ENCODE data around the gene ADAMTS2. TPM values are rescaled to one million over a fixed set of nuclear protein-coding genes. Genes with fewer than 3 reads are reported as not detected.

Gene ADAMTS2
- total and polyA plus RNA-seq, 2 donors (not counting 3 experiments of a cell fraction or from before 2014, with no cell fraction given): not detected

GRCh38 chr5:179187681-179188575 is 157.3 kb downstream of the ADAMTS2 start:
- CTCF ChIA-PET: no interaction called here

More at GRCh38 chr5:179187681-179188575, 157.3 kb downstream of the ADAMTS2 start:
- DNase-seq (ENCODE audit: low read depth, low spot score): no peak
- H4K20me1 ChIP-seq (replicated peaks; ENCODE audit: control insufficient read depth, extremely low read depth, insufficient read depth, low read length): no peaks in the 10 kb centered on the region
- H3K36me3 ChIP-seq (ENCODE audit: control insufficient read depth in 2 of 2, extremely low read depth in 1 of 2, insufficient read depth in 2 of 2, low read length in 2 of 2): no peaks in the 10 kb centered on the region
- H3K27ac ChIP-seq (ENCODE audit: insufficient read depth, low read depth, low read length): no peak overlapping the region
- intact Hi-C loops (cut with micrococcal nuclease): no loop called here
- no peak overlapping the region for H3K9ac ChIP-seq (replicated peaks; ENCODE audit: extremely low read depth, insufficient read depth, low read length)
- BruUV-seq (replicated peaks): no TSS peak
- dilution Hi-C loops (cut with MboI; ENCODE audit: extremely low pct_ligation_motif_present, low sequenced_read_pairs): no loop called here
- H3K4me1 ChIP-seq (ENCODE audit: control insufficient read depth, extremely low read depth, insufficient read depth, low read length): no peaks in the 10 kb centered on the region
- no peak overlapping the region for H3K4me2 ChIP-seq (ENCODE audit: insufficient read depth, low read length)
- no peaks in the 10 kb centered on the region for H3K27me3 ChIP-seq (ENCODE audit: control insufficient read depth in 2 of 2, insufficient read depth in 2 of 2, low read length in 2 of 2)
- POLR2A ChIA-PET: no interaction called here
- no peaks in the 10 kb centered on the region for H3K9me3 ChIP-seq (replicated peaks; ENCODE audit: control insufficient read depth, insufficient read depth, low read length)
- no peak for FAIRE-seq
- H2AFZ ChIP-seq (ENCODE audit: low read depth, low read length): no peak overlapping the region
- H3K4me3 ChIP-seq (replicated peaks in 1 of 3; ENCODE audit: insufficient read depth in 1 of 3, low read depth in 1 of 3, low read length in 3 of 3): no peak overlapping the region
- H3K9me1 ChIP-seq (replicated peaks; ENCODE audit: control insufficient read depth, extremely low read depth, insufficient read depth, low read length): no peaks in the 10 kb centered on the region
- no peaks in the 10 kb centered on the region for H3K79me2 ChIP-seq (ENCODE audit: control insufficient read depth, insufficient read depth, low read length)
- TF ChIP-seq POLR2AphosphoS5 (IDR thresholded peaks at IDR 0.05; ENCODE audit: insufficient read depth, low read depth, low read length) (no peak), POLR2A (IDR thresholded peaks at IDR 0.05; ENCODE audit: low read depth, low read length) (no peak), EZH2 (IDR thresholded peaks at IDR 0.05; ENCODE audit: borderline replicate concordance, low read depth, low read length, severe bottlenecking) (no peak), GATA2 (IDR thresholded peaks at IDR 0.05; ENCODE audit: insufficient read depth, insufficient read length, low read depth, low read length) (no peak), MYC (IDR thresholded peaks at IDR 0.05; ENCODE audit: low read depth, low read length) (no peak), JUN (IDR thresholded peaks at IDR 0.05; ENCODE audit: borderline replicate concordance, insufficient read depth, insufficient read length, low read depth) (no peak), FOS (IDR thresholded peaks at IDR 0.05; ENCODE audit: borderline replicate concordance, insufficient read depth, low read length) (no peak), MAX (IDR thresholded peaks at IDR 0.05; ENCODE audit: insufficient read depth, insufficient read length) (no peak)
- TF ChIP-seq, protein P1, sequence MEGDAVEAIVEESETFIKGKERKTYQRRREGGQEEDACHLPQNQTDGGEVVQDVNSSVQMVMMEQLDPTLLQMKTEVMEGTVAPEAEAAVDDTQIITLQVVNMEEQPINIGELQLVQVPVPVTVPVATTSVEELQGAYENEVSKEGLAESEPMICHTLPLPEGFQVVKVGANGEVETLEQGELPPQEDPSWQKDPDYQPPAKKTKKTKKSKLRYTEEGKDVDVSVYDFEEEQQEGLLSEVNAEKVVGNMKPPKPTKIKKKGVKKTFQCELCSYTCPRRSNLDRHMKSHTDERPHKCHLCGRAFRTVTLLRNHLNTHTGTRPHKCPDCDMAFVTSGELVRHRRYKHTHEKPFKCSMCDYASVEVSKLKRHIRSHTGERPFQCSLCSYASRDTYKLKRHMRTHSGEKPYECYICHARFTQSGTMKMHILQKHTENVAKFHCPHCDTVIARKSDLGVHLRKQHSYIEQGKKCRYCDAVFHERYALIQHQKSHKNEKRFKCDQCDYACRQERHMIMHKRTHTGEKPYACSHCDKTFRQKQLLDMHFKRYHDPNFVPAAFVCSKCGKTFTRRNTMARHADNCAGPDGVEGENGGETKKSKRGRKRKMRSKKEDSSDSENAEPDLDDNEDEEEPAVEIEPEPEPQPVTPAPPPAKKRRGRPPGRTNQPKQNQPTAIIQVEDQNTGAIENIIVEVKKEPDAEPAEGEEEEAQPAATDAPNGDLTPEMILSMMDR (IDR thresholded peaks at IDR 0.05; ENCODE audit: extremely low read depth in 1 of 2, insufficient read depth in 1 of 2, low read depth in 1 of 2, low read length in 2 of 2): no peak
